ENCODE measurements around the gene SELENBP1. TPM values are rescaled to one million over a fixed set of nuclear protein-coding genes. Genes with fewer than 3 reads are reported as not detected.

Gene SELENBP1
- total and polyA plus RNA-seq, 2 of the 13 experiments (the other 11 are each of a cell fraction or from before 2014, with no cell fraction given) = 27.8 to 29.0 TPM

DNA sequence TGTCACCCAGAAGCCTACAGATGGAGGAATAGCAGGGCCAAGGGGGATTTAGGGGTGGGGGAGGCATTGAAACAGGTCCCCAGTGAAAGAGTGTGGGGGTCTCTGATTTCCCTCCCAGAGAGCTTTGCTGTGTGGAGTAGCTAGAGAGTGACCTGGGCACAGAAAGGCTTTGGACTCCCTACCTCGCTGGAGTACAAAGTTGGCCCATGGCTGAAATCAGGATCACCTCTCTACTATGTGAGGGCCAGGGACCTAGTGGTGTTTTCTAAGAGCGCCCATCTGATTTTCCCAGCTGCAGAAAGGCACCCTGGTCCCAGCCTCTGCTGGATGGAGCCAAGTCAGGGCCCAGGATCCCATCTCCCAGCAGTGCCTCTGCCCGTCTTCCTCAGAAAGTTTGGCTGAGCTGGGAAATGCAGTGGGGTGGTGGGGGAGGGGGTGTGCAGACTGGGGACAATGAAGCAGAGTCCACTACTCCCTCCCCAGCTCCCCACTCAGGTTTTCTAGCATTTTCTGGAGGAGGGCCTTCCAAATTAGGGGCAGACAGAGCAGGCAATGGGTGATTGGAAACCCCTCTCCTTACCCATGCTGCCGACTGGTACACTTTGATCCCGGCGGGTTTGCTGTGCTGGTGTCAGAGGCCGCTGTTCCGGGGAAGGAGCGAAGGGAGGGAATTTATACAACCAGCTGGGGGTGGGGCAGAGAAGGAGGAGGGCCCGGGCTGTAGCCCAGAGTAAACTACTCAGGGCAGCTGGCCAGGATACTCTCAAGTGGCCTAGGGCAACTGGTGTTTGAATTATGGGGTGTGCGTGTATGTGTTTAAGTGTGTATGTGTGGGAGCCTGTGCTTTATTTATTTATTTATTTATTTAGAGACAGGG, at the start of gene SELENBP1 (continued):
- TF ChIP-seq PBX2 (CRISPR knock-in tag; IDR thresholded peaks at IDR 0.05) (no peak), ZNF101 (CRISPR knock-in tag; IDR thresholded peaks at IDR 0.05; ENCODE audit: borderline replicate concordance, low read depth) (no peak), ZNF616 (CRISPR knock-in tag; IDR thresholded peaks at IDR 0.05; ENCODE audit: low read depth) (no peak), DMAP1 (CRISPR knock-in tag; IDR thresholded peaks at IDR 0.05) (peak; percentile 42; the same call in 1 of the 2 replicates), TFAP4 (IDR thresholded peaks at IDR 0.05; ENCODE audit: borderline replicate concordance, low read depth) (peak; percentile 75), TAF1 (CRISPR knock-in tag; IDR thresholded peaks at IDR 0.05) (peak; percentile 69), NR2F6 (IDR thresholded peaks at IDR 0.05) (no peak; the same call in 1 of the 2 replicates), NR2F6 (CRISPR knock-in tag; IDR thresholded peaks at IDR 0.05) (peak; percentile 27; the same call in 1 of the 2 replicates), PLSCR1 (CRISPR knock-in tag; IDR thresholded peaks at IDR 0.05; ENCODE audit: borderline replicate concordance) (no peak), TCF7 (IDR thresholded peaks at IDR 0.05; ENCODE audit: low read depth) (0 out of 2 replicates have a peak, but pooled peaks have one; percentile 33), ZNF44 (CRISPR knock-in tag; IDR thresholded peaks at IDR 0.05) (no peak), YEATS2 (CRISPR knock-in tag; IDR thresholded peaks at IDR 0.05; ENCODE audit: borderline replicate concordance) (peak; percentile 48; the same call in 1 of the 2 replicates), ZNF572 (CRISPR knock-in tag; IDR thresholded peaks at IDR 0.05) (no peak), ZNF547 (CRISPR knock-in tag; IDR thresholded peaks at IDR 0.05) (0 out of 2 replicates have a peak, but pooled peaks have one; percentile 60), ZNF430 (CRISPR knock-in tag; IDR thresholded peaks at IDR 0.05) (no peak)
- TF ChIP-seq, protein P1, sequence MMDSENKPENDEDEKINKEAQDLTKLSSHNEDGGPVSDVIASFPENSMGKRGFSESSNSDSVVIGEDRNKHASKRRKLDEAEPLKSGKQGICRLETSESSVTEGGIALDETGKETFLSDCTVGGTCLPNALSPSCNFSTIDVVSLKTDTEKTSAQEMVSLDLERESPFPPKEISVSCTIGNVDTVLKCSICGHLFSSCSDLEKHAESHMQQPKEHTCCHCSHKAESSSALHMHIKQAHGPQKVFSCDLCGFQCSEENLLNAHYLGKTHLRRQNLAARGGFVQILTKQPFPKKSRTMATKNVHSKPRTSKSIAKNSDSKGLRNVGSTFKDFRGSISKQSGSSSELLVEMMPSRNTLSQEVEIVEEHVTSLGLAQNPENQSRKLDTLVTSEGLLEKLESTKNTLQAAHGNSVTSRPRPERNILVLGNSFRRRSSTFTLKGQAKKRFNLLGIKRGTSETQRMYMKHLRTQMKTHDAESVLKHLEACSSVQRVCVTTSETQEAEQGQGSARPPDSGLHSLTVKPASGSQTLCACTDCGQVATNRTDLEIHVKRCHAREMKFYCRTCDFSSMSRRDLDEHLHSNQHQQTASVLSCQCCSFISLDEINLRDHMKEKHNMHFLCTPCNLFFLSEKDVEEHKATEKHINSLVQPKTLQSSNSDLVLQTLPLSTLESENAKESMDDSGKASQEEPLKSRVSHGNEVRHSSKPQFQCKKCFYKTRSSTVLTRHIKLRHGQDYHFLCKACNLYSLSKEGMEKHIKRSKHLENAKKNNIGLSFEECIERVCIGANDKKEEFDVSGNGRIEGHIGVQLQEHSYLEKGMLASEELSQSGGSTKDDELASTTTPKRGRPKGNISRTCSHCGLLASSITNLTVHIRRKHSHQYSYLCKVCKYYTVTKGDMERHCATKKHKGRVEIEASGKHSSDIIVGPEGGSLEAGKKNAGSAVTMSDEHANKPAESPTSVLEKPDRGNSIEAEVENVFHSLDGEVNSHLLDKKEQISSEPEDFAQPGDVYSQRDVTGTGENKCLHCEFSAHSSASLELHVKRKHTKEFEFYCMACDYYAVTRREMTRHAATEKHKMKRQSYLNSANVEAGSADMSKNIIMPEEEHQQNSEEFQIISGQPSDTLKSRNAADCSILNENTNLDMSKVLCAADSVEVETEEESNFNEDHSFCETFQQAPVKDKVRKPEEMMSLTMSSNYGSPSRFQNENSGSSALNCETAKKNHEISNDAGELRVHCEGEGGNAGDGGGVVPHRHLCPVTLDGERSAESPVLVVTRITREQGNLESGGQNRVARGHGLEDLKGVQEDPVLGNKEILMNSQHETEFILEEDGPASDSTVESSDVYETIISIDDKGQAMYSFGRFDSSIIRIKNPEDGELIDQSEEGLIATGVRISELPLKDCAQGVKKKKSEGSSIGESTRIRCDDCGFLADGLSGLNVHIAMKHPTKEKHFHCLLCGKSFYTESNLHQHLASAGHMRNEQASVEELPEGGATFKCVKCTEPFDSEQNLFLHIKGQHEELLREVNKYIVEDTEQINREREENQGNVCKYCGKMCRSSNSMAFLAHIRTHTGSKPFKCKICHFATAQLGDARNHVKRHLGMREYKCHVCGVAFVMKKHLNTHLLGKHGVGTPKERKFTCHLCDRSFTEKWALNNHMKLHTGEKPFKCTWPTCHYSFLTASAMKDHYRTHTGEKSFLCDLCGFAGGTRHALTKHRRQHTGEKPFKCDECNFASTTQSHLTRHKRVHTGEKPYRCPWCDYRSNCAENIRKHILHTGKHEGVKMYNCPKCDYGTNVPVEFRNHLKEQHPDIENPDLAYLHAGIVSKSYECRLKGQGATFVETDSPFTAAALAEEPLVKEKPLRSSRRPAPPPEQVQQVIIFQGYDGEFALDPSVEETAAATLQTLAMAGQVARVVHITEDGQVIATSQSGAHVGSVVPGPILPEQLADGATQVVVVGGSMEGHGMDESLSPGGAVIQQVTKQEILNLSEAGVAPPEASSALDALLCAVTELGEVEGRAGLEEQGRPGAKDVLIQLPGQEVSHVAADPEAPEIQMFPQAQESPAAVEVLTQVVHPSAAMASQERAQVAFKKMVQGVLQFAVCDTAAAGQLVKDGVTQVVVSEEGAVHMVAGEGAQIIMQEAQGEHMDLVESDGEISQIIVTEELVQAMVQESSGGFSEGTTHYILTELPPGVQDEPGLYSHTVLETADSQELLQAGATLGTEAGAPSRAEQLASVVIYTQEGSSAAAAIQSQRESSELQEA (CRISPR knock-in tag; IDR thresholded peaks at IDR 0.05; ENCODE audit: not compliant biosample characterization) = no peak
